C4-2B (cell line): ENCODE measurements around the gene KDSR.

Source experiments
- ZFX ChIP-seq: fragments of 450-650 bp; IDR thresholded peaks from 2 replicates; pipeline ENCODE4 v1.6.1; 2017
- TF ChIP-seq, protein P1 (sequence below): fragments of 450-650 bp; conservative IDR thresholded peaks from 2 replicates; pipeline ENCODE4 v1.5.1; 2017; ENCODE audit warnings: mild to moderate bottlenecking

DNA sequence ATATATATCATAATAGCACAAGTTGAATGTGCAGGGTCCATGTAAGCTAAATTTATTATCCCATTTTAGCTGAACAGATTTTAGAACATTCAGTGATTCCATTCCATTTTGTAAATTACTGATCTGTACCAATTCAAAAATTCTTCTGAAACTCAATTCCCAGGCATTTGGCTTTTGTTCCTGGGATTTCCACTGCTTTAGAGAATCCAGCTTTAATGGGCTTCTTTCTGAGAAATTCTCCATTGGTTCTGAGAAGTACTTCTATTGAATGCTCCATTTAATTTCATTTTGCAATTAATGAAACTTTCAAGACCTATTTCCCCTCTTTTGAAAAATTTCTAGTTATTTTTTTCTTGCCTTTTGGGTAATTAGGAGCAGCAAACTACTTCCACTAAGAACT lies 84.2 kb downstream of the KDSR start:
- TF ChIP-seq, protein P1, sequence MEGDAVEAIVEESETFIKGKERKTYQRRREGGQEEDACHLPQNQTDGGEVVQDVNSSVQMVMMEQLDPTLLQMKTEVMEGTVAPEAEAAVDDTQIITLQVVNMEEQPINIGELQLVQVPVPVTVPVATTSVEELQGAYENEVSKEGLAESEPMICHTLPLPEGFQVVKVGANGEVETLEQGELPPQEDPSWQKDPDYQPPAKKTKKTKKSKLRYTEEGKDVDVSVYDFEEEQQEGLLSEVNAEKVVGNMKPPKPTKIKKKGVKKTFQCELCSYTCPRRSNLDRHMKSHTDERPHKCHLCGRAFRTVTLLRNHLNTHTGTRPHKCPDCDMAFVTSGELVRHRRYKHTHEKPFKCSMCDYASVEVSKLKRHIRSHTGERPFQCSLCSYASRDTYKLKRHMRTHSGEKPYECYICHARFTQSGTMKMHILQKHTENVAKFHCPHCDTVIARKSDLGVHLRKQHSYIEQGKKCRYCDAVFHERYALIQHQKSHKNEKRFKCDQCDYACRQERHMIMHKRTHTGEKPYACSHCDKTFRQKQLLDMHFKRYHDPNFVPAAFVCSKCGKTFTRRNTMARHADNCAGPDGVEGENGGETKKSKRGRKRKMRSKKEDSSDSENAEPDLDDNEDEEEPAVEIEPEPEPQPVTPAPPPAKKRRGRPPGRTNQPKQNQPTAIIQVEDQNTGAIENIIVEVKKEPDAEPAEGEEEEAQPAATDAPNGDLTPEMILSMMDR: no peak
- no peak for TF ChIP-seq ZFX
